ENCODE measurements around the gene FBXL4.
A peak's percentile ranks its signal among the peaks of the same experiment; 100 is the strongest.
"Not testable (repeated sequence)": the region's sequence is repeated elsewhere in the genome, so short reads cannot be mapped to it uniquely, and the experiment has no call there.

The FBXL4 gene

GRCh38 chr6:98945311-98946115 is 2.2 kb downstream of the FBXL4 start:
- DNase-seq, result no peak

GRCh38 chr6:98944598-98945081 is 3.1 kb downstream of the FBXL4 start:
- DNase-seq, result no peak

DNA sequence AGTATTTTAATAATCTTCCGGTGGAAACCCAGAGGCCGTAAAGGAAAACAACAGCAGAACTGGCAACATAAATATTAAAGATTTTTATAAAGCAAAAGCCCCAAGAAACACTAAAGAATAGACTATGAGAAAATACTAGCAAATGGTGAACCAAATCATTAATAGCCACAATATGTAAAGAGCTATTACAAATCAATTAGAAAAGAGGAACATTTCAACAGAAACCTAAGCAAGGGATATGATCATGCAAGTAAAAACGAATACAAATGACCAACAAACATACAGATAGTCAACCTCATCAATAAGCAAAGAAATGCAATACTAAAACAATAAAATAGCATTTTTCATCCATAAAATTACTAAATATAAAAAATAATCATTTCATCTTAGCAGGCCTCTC is 3.6 kb downstream of the FBXL4 start:
- DNase-seq, result no peak

GRCh38 chr6:98942263-98942803 is 5.4 kb downstream of the FBXL4 start:
- no peak for DNase-seq

GRCh38 chr6:98941319-98941718 is 6.4 kb downstream of the FBXL4 start:
- peak; percentile 13 for DNase-seq

DNA sequence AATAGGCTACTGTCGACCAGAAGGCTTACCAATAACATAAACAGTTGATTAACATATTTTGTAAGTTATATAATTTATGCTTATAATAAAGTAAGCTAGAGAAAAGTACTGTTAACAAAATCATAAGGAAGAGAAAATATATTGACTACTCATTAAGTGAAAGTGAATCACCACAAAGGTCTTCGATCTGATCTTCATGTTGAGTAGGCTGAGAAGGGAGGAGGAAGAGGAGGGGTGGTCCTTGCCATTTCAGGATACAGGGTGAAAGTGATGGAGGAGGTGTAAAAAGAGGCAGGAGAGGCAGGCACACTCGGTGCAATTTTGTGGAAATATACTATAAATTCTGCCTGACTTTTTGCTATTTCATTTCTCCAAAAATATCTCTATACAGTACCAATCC is 10.4 kb downstream of the FBXL4 start:
- DNase-seq, result no peak

DNA sequence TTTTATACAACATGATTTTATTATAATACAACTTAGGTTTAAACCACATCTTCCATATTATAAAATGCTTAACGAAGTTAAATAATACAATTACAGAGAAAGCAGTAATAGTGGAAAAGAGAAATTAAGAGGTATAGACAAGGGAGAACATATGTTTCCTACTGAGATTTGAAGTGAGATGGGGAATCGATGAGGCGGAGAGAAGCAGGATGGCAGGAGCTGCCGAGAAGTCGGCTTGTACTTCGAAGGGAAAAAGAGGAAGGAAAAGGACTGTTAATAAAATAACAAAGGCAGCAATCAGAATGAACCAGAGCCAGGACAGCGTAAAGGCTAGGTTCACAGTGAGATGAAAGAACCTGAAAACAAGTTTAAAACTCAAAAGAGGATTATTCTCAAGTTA is 15.4 kb downstream of the FBXL4 start:
- DNase-seq, result no peak

GRCh38 chr6:98931696-98932095 is 16.1 kb downstream of the FBXL4 start:
- no peak for DNase-seq

DNA sequence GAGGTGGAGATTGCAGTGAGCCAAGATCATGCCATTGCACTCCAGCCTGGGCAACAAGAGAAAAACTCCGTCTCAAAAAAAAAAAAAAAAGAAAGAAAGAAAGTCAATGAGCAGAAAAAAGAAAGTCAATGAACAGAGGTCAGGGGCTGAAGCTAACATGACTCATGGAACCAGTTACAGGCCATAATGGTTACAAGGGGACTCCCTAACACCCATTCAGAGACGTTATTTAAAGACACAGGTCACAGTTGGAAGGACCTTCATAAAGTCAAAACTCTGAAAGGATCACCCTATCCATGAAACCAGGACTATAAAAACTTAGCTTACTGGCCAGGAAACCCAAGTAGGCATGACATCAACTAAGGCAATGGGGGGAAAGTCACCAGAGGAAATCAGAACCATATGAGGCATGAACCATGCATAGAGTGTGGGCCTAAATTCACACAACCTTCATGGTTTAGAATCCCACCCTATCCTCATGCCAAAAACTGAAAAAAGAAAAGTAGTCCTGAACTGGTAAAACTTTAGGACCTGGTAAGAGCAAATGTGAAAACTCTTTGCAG is 18.2 kb downstream of the FBXL4 start:
- peak; percentile 6 for DNase-seq

GRCh38 chr6:98928688-98929087 is 19.1 kb downstream of the FBXL4 start:
- DNase-seq, result no peak

DNA sequence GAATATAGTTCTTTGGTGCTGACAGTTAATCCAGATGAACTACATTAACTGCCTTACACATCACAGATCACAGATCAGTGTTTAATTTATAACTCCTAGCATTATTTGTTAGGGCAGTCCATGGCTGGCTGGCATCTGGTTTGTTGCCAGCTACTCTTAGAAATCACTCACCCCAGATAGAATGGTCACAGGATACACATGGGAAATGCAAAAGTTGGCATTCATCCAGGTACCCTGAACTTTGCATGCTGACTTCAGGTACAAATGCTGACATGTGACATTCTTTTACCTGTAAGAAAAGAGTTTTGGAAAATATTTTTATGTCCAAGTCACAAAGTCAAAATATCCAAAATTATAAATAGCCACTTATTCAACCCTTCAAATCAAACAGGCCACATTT is 20.2 kb downstream of the FBXL4 start:
- no peak for DNase-seq

DNA sequence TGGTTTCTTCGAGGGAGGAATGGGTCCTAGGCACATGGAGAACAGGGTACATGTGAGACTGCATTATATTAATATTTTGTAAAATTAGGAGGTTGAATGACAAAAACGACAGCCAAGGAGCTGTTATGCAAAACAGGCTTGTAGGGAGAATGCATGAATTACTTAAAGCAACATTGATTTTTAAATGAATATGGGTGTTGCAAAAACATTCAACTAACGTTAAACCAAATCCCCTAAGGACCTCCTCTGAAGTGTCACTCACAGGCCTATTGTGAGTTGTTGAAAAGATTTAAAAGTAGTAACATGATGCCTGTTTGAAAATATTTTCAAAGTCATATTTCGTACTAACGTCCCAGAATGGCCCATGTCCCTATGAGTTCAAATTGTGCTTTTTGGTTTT is 21.9 kb downstream of the FBXL4 start:
- no peak for DNase-seq

DNA sequence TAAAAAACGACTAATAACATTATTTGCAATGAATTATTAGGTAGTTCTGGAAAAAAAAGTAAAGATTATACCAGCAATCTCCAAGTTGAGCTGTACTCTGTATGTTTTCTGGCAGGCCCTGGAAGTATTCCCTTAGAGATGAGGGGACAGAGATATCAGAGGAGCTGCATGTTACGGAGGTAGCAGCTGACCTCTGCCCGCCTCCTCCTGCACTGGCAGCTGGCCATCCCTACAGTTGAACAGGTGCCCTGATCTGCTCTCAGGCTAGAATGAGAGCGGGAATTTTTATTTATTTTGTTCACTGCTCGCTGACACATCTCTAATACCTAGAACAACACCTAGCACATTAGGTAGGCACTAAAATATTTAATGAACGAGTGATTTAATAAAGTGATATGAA is 23.1 kb downstream of the FBXL4 start:
- no peak for DNase-seq

GRCh38 chr6:98920904-98921431 is 26.8 kb downstream of the FBXL4 start:
- no peak for DNase-seq

GRCh38 chr6:98910946-98911345 is 36.8 kb downstream of the FBXL4 start:
- DNase-seq, result not testable (repeated sequence)

DNA sequence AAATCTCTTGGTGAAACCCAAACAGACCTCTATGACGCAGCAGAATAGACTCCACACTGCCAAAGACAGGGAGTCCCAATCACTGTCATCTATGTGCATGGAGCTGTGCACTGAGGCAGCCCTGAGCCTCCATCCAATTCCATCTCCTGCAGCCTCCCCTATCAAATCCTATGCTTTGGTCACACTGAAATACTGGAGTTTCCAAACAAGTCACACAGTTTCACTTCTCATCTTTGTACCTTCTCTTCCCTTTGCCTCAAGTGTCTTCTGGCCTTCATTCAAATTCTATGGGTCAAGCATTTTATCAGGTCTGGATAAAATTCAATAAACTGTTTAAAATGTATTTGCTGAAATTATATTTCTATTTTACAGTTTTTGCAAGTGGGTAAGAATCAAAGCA is 38.5 kb downstream of the FBXL4 start:
- no peak for DNase-seq

DNA sequence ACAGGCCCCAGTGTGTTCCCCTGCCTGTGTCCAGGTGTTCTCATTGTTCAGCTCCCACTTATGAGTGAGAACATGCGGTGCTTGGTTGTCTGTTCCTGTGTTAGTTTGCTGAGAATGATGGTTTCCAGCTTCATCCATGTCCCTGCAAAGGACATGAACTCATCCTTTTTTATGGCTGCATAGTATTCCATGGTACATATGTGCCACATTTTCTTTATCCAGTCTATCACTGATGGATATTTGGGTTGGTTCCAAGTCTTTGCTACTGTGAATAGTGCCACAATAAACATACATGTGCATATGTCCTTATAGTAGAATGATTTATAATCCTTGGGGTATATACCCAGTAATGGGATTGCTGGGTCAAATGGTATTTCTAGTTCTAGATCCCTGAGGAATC is 41.4 kb downstream of the FBXL4 start:
- DNase-seq, result not testable (repeated sequence)

DNA sequence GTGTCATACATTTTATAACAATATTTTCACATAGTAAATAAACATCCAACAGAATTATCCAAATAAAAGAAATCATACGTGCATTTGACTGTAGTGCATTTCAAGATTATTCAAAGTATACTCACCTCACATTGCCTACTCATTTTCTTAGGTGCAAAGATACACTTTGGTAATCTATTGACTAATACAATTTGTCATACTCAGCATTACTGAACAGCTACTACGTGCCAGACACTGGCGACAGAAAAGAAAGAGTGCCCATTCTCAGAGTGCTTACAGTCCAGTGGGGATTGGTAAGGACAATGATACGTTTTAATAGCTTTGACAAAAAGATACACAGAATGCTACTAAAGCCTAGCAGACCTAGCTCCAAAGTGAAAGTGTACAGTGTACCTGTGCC is 42.0 kb downstream of the FBXL4 start:
- DNase-seq, result no peak

- peak; percentile 1 for DNase-seq
Observed at GRCh38 chr6:98904096-98904495, 43.6 kb downstream of the FBXL4 start.

DNA sequence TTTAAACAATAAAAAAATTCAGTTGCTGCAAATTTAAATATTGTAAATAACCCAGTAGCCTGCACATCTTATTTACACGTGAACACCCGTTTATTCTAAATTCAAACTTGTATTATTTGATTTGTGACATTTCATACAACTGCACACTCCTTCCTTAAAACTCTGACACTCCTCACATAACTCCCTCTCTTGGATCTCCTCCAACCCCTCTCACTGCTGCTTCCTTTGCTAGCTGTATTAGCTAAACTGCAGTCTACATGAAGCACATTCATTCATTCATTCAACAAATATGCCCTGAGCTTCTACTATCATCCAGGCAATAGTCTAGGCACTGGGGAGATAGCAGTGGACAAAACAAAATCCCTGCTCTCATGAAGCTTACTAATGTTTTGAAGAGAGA is 47.0 kb downstream of the FBXL4 start:
- DNase-seq, result no peak

DNA sequence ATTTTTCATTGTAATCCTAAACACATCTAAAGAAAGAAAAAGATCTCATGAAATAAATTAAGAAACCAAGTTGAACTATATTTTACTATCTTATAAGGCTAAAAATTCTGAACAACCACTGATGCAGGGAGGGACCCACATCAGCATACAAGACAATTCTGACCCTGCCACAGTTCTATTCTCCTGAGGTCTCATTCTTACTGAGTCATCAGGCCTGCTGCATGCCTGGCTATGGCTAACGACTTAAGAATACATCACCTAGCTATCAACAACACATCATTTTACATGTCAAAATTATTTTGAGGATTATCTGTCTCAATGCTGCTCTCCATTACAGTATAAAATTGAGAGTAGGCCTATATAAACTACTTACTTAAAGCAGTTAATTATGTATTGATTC is 52.9 kb downstream of the FBXL4 start:
- DNase-seq, result peak; percentile 36

- no peak for DNase-seq
Observed at GRCh38 chr6:98887650-98888049, 60.1 kb downstream of the FBXL4 start.

GRCh38 chr6:98885330-98885729 is 62.4 kb downstream of the FBXL4 start:
- no peak for DNase-seq

GRCh38 chr6:98880486-98880885 is 67.3 kb downstream of the FBXL4 start:
- DNase-seq, result no peak
